HepG2 (cell line): Measurements from ENCODE around the gene TNFAIP8L1. TPM values are rescaled to one million over a fixed set of nuclear protein-coding genes. Genes with fewer than 3 reads are reported as not detected.
A peak's percentile ranks its signal among the peaks of the same experiment; 100 is the strongest.

Experiments
- ATAC-seq: fragments of 200-7000 bp; cut with Tn5 transposase; 3 replicates; pipeline ENCODE4 v1.9.1; 2020; ENCODE audit warnings: mild to moderate bottlenecking, moderate library complexity
- BruUV-seq: library from RNA; stranded (reverse); fragments of 400-500 nt; replicated peaks from 2 replicates; lab custom pipeline; 2021; lab: Mats Ljungman, UMichigan
- CTCF ChIA-PET: fragments of 300-600 bp; formaldehyde crosslinking; extraction: SDS; loops from one replicate; lab custom pipeline; 2021; ENCODE audit warnings: low total read pairs, inconsistent platforms, low intra/inter-chr PET ratio; lab: Yijun Ruan, JAX
- POLR2A ChIA-PET: fragments of 350-600 bp; sonication (Branson Sonifier 250); formaldehyde crosslinking; loops from one replicate; lab custom pipeline; 2020; ENCODE audit warnings: antibody characterized with exemption, inconsistent platforms; lab: Yijun Ruan, JAX
- DNase-seq: peaks from one replicate; pipeline ENCODE4 v3.0.0-alpha.2; 2015; ENCODE audit warnings: low spot score
- FAIRE-seq: peaks from 3 replicates; lab custom pipeline; 2011; peaks lifted over from hg19 to GRCh38; lab: Jason Lieb, UNC
- H2AFZ ChIP-seq: one replicate; pipeline ENCODE4 v1.6.1; 2011; ENCODE audit warnings: low read length, inconsistent platforms
- H3K27ac ChIP-seq: fragments of 300-600 bp; 3 replicates; pipeline ENCODE4 v1.8.0; 2011; ENCODE audit warnings: mixed run types, mild to moderate bottlenecking, mixed read lengths, low read length, inconsistent platforms; ENCODE audit not compliant: insufficient read depth; ENCODE audit errors: extremely low read length
- H3K27me3 ChIP-seq, 2 experiments: fragments of 200-600 bp in 1 of 2; 2 replicates in 1 of 2; 3 replicates in 1 of 2; pipeline versions ENCODE4 v1.6.0 to v1.8.0; 2011; ENCODE audit warnings: low read length in 2 of 2, mild to moderate bottlenecking in 2 of 2, moderate library complexity in 2 of 2, inconsistent platforms in 1 of 2; ENCODE audit not compliant: insufficient read depth in 2 of 2, control insufficient read depth in 1 of 2
- H3K36me3 ChIP-seq, 2 experiments: fragments of 200-600 bp in 1 of 2; replicated peaks in 1 of 2; 2 replicates in 1 of 2; 3 replicates in 1 of 2; pipeline versions ENCODE4 v1.5.1 to v1.8.0; 2011; ENCODE audit warnings: low read length in 2 of 2, inconsistent platforms in 1 of 2; ENCODE audit not compliant: insufficient read depth in 2 of 2, control insufficient read depth in 1 of 2
- H3K4me1 ChIP-seq: 2 replicates; pipeline ENCODE4 v1.5.1; 2012; ENCODE audit warnings: low read length, inconsistent platforms; ENCODE audit not compliant: insufficient read depth
- H3K4me2 ChIP-seq: 2 replicates; pipeline ENCODE4 v1.6.0; 2011; ENCODE audit warnings: low read depth, low read length, inconsistent platforms
- H3K4me3 ChIP-seq, 3 experiments: fragments of 200-600 bp in 1 of 3; sonication (generic), shearing (Covaris generic) in 1 of 3; replicated peaks in 1 of 3; 2 replicates each; pipeline ENCODE4 v1.5.1; 2011 to 2016; ENCODE audit warnings: low read length in 3 of 3, inconsistent platforms in 2 of 3, low read depth in 2 of 3, mild to moderate bottlenecking in 2 of 3, control low read depth in 1 of 3, mixed read lengths in 1 of 3; ENCODE audit not compliant: insufficient read depth in 1 of 3
- H3K79me2 ChIP-seq: one replicate; pipeline ENCODE4 v1.6.1; 2011; ENCODE audit warnings: low read length, inconsistent platforms; ENCODE audit not compliant: insufficient read depth
- H3K9ac ChIP-seq: 2 replicates; pipeline ENCODE4 v1.6.0; 2011; ENCODE audit warnings: mild to moderate bottlenecking, low read depth, low read length, inconsistent platforms; ENCODE audit not compliant: insufficient read depth
- H3K9me3 ChIP-seq: 2 replicates; pipeline ENCODE4 v1.5.1; 2012; ENCODE audit warnings: mild to moderate bottlenecking, low read length
- H4K20me1 ChIP-seq: 2 replicates; pipeline ENCODE4 v1.6.0; 2011; ENCODE audit warnings: inconsistent platforms, mild to moderate bottlenecking, low read length, moderate library complexity; ENCODE audit not compliant: insufficient read depth
- ATF4 ChIP-seq, 2 experiments: fragments of 450-650 bp in 1 of 2; sonication (generic) in 1 of 2; formaldehyde crosslinking; IDR thresholded peaks; 2 replicates each; pipeline versions ENCODE4 v1.5.0 to v1.8.0; 2020 to 2022; ENCODE audit warnings: mild to moderate bottlenecking in 1 of 2, missing genetic modification reagents in 1 of 2
- DRAP1 ChIP-seq: IDR thresholded peaks from 2 replicates; pipeline ENCODE4 v1.6.1; 2016; ENCODE audit warnings: missing genetic modification reagents, missing compliant biosample characterization
- GRHL1 ChIP-seq: sonication (generic); formaldehyde crosslinking; conservative IDR thresholded peaks from 2 replicates; pipeline ENCODE4 v1.8.0; 2022; ENCODE audit warnings: missing genetic modification reagents
- HDAC1 ChIP-seq: sonication (generic); formaldehyde crosslinking; IDR thresholded peaks from 2 replicates; pipeline ENCODE4 v1.5.1; 2020; ENCODE audit warnings: mild to moderate bottlenecking, missing genetic modification reagents
- HNF4G ChIP-seq, 2 experiments: sonication (generic) in 1 of 2; formaldehyde crosslinking in 1 of 2; IDR thresholded peaks; 2 replicates each; pipeline versions ENCODE4 v1.4.0 to v1.6.1; 2011 to 2020; ENCODE audit warnings: borderline replicate concordance in 2 of 2, low read depth in 2 of 2, mild to moderate bottlenecking in 2 of 2, low read length in 1 of 2, missing genetic modification reagents in 1 of 2, moderate library complexity in 1 of 2
- HOXA3 ChIP-seq: sonication (generic); formaldehyde crosslinking; IDR thresholded peaks from 2 replicates; pipeline ENCODE4 v1.5.0; 2020; ENCODE audit warnings: missing genetic modification reagents
- KDM3A ChIP-seq: IDR thresholded peaks from 2 replicates; pipeline ENCODE4 v1.6.1; 2018; ENCODE audit warnings: low read depth, missing compliant biosample characterization
- PITX1 ChIP-seq: sonication (generic); formaldehyde crosslinking; IDR thresholded peaks from 2 replicates; pipeline ENCODE4 v1.5.1; 2020; ENCODE audit warnings: mild to moderate bottlenecking, missing genetic modification reagents
- SKIL ChIP-seq: sonication (generic); formaldehyde crosslinking; IDR thresholded peaks from 2 replicates; pipeline ENCODE4 v1.8.0; 2022; ENCODE audit warnings: missing genetic modification reagents, mild to moderate bottlenecking, moderate library complexity, borderline replicate concordance
- SP5 ChIP-seq: IDR thresholded peaks from 2 replicates; pipeline ENCODE4 v1.6.1; 2016; ENCODE audit warnings: low read depth, borderline replicate concordance
- TIGD3 ChIP-seq: sonication (generic); formaldehyde crosslinking; IDR thresholded peaks from 2 replicates; pipeline ENCODE4 v1.5.1; 2020; ENCODE audit warnings: mild to moderate bottlenecking, missing genetic modification reagents, borderline replicate concordance
- ZNF710 ChIP-seq: sonication (generic); formaldehyde crosslinking; IDR thresholded peaks from 2 replicates; pipeline ENCODE4 v1.5.0; 2020; ENCODE audit warnings: mild to moderate bottlenecking, missing genetic modification reagents, borderline replicate concordance
- WGBS: methylation state at CpG from one replicate; pipeline ENCODE4 v1.1.6; 2017; ENCODE audit warnings: low lambda C conversion rate; 5-methylcytosine and 5-hydroxymethylcytosine counted together
- in situ Hi-C: cut with HindIII; loops from 2 replicates; pipeline ENCODE4 v1.10.0; 2017; ENCODE audit warnings: low pct_unique_long_range_greater_than_20kb; ENCODE audit not compliant: extremely low pct_ligation_motif_present
- intact Hi-C: fragments of 100-400 bp; cut with micrococcal nuclease; formaldehyde crosslinking; loops from one replicate; pipeline ENCODE4 v1.10.0; 2022; ENCODE audit not compliant: unreplicated experiment
- polyA plus RNA-seq, 8 experiments: library from polyadenylated mRNA; depleted of rRNA in 3 of 8; stranded (reverse) in 7 of 8; unstranded in 1 of 8; fragments of >200 nt; fragmentation: Illumina TruSeq in 4 of 8; extraction: Trizol in 4 of 8; gene quantifications; 2 replicates each; pipeline versions ENCODE4 v1.2.1 to v1.2.3, GENCODE V29; 2011 to 2016; ENCODE audit warnings: low read depth in 4 of 8, missing spikeins in 1 of 8, mixed read lengths in 1 of 8; ENCODE audit not compliant: insufficient read depth in 1 of 8
- total RNA-seq, 5 experiments: library from RNA; depleted of rRNA; stranded (reverse); fragments of >200 nt; fragmentation: Illumina TruSeq; extraction: Trizol; gene quantifications; 2 replicates each; pipeline ENCODE4 v1.2.3, GENCODE V29; 2016; ENCODE audit warnings: low read depth in 1 of 5

The TNFAIP8L1 gene
- total and polyA plus RNA-seq, 2 of the 13 experiments (the other 11 are each of a cell fraction or from before 2014, with no cell fraction given), result 13.4 to 21.4 TPM

- peak overlapping the region; percentile 88; the same call in 1 of the 2 replicates for H3K9ac ChIP-seq
- peak overlapping the region; percentile 61 to 97 (median 76); a peak in 5 of 6 replicates for H3K4me3 ChIP-seq
- no peaks in the 10 kb centered on the region for H3K9me3 ChIP-seq
- peak; percentile 12 for DNase-seq
- 13% methylated on average over 10 of the region's 10 CpGs for WGBS
- in situ Hi-C loops, result no loop called here
- H2AFZ ChIP-seq, result peak overlapping the region; percentile 78
- no TSS peak for BruUV-seq
- peaks cover 6 to 20% of the 10 kb centered on the region in 2 experiments for H3K36me3 ChIP-seq
- ATAC-seq, result no peak
- H3K79me2 ChIP-seq, result peaks cover 17% of the 10 kb centered on the region
- H3K4me2 ChIP-seq, result peak overlapping the region; percentile 98
- H3K27me3 ChIP-seq, result no peaks in the 10 kb centered on the region; a peak in 1 of 5 replicates
- H4K20me1 ChIP-seq, result no peaks in the 10 kb centered on the region; the same call in 1 of the 2 replicates
- H3K4me1 ChIP-seq, result peaks cover 28% of the 10 kb centered on the region
- no peak for FAIRE-seq
- peak overlapping the region; percentile 97 for H3K27ac ChIP-seq
- ChIA-PET CTCF (no interaction called here), POLR2A (interaction anchor here (0.8 to 2.3 kb wide), 5 partner anchors 9 to 120 kb away, joined by 3 to 10 read pairs (median 3); partner anchors contain the start of genes DPP9 and FEM1A)
- intact Hi-C loops, result loop anchor here (5.0 kb wide), 1 partner anchor 51 kb away; the partner anchor contains the start of gene DPP9
- TF ChIP-seq SP5 (CRISPR knock-in tag), result no peak
- TF ChIP-seq KDM3A, result no peak
- TF ChIP-seq SKIL (CRISPR knock-in tag), result no peak
- no peak for TF ChIP-seq HNF4G (IDR thresholded peaks at IDR 0.05; ENCODE audit: borderline replicate concordance, low read depth, low read length)
- TF ChIP-seq HNF4G (CRISPR knock-in tag; IDR thresholded peaks at IDR 0.05; ENCODE audit: borderline replicate concordance, low read depth), result no peak
- no peak for TF ChIP-seq TIGD3 (CRISPR knock-in tag)
- TF ChIP-seq ZNF710 (CRISPR knock-in tag), result no peak
- peak in 1 of 2 experiments; percentile 42; a peak in 1 of 4 replicates for TF ChIP-seq ATF4 (CRISPR knock-in tag; IDR thresholded peaks at IDR 0.05)
- no peak for TF ChIP-seq DRAP1 (CRISPR knock-in tag)
- no peak for TF ChIP-seq GRHL1 (CRISPR knock-in tag)
- TF ChIP-seq HDAC1 (CRISPR knock-in tag), result no peak
- TF ChIP-seq PITX1 (CRISPR knock-in tag), result no peak
- TF ChIP-seq HOXA3, result no peak
These were observed 32.0 kb downstream of the TNFAIP8L1 start for GRCh38 chr19:4671185-4671851.
